GM23248 (cell line): ENCODE measurements around the gene STARD10.

Source experiments
- EZH2 ChIP-seq: fragments of 200-600 bp; sonication (generic); IDR thresholded peaks from 2 replicates; pipeline ENCODE4 v1.6.1; 2018; ENCODE audit warnings: antibody characterized with exemption, mild to moderate bottlenecking; ENCODE audit not compliant: insufficient read depth, poor library complexity, severe bottlenecking
- EZH2phosphoT487 ChIP-seq: fragments of 200-600 bp; sonication (generic); IDR thresholded peaks from 2 replicates; pipeline ENCODE4 v1.6.1; 2018; ENCODE audit warnings: antibody characterized with exemption, moderate library complexity, mild to moderate bottlenecking, low read depth; ENCODE audit not compliant: insufficient read depth

- TF ChIP-seq EZH2 (no peak), EZH2phosphoT487 (no peak)
These were observed 55.4 kb downstream of the STARD10 start for GRCh38 chr11:72738199-72739141.
